Measurements from ENCODE around the gene ST7. TPM values are rescaled to one million over a fixed set of nuclear protein-coding genes. Genes with fewer than 3 reads are reported as not detected.

Gene ST7
- total and polyA plus RNA-seq, 2 donors (not counting 1 experiment from before 2014, with no cell fraction given): 20.0 to 28.6 TPM

- no peak for DNase-seq (ENCODE audit: low read depth in 2 of 2)
- H2AFZ ChIP-seq (ENCODE audit: low read length): no peak overlapping the region
- no peak overlapping the region for H3K9ac ChIP-seq (ENCODE audit: insufficient read depth, low read length)
- H3K27ac ChIP-seq (ENCODE audit: insufficient read depth, low read length): peak overlapping the region; percentile 55
- no peak overlapping the region for H3K4me2 ChIP-seq (ENCODE audit: extremely low read depth, insufficient read depth, low read length)
- H3K4me1 ChIP-seq (ENCODE audit: control insufficient read depth, extremely low read depth, insufficient read depth, low read length): peaks cover 3% of the 10 kb centered on the region
- H4K20me1 ChIP-seq (ENCODE audit: control insufficient read depth, extremely low read depth, insufficient read depth, low read length): no peaks in the 10 kb centered on the region
- H3K27me3 ChIP-seq (ENCODE audit: control insufficient read depth, insufficient read depth, low read length): no peaks in the 10 kb centered on the region
- no peaks in the 10 kb centered on the region for H3K9me3 ChIP-seq (ENCODE audit: control insufficient read depth, insufficient read depth, low read depth, low read length)
- no peak for TF ChIP-seq EZH2 (IDR thresholded peaks at IDR 0.05; ENCODE audit: low read length, missing control alignments)
- TF ChIP-seq, protein P1, sequence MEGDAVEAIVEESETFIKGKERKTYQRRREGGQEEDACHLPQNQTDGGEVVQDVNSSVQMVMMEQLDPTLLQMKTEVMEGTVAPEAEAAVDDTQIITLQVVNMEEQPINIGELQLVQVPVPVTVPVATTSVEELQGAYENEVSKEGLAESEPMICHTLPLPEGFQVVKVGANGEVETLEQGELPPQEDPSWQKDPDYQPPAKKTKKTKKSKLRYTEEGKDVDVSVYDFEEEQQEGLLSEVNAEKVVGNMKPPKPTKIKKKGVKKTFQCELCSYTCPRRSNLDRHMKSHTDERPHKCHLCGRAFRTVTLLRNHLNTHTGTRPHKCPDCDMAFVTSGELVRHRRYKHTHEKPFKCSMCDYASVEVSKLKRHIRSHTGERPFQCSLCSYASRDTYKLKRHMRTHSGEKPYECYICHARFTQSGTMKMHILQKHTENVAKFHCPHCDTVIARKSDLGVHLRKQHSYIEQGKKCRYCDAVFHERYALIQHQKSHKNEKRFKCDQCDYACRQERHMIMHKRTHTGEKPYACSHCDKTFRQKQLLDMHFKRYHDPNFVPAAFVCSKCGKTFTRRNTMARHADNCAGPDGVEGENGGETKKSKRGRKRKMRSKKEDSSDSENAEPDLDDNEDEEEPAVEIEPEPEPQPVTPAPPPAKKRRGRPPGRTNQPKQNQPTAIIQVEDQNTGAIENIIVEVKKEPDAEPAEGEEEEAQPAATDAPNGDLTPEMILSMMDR (conservative IDR thresholded peaks at IDR 0.05 in 1 of 2, IDR thresholded peaks at IDR 0.05 in 1 of 2; ENCODE audit: low read depth in 1 of 2, low read length in 2 of 2): no peak
- no peak overlapping the region for H3K4me3 ChIP-seq (replicated peaks in 1 of 4; ENCODE audit: control extremely low read depth in 1 of 4, insufficient read depth in 1 of 4, low read depth in 3 of 4, low read length in 4 of 4)
- no peaks in the 10 kb centered on the region for H3K79me2 ChIP-seq (ENCODE audit: control insufficient read depth, insufficient read depth, low read length)
- H3K36me3 ChIP-seq (ENCODE audit: control insufficient read depth, insufficient read depth, low read length): no peaks in the 10 kb centered on the region
Observed at GRCh38 chr7:117097860-117098259, 144.6 kb downstream of the ST7 start.

GRCh38 chr7:117098457-117098856 lies 145.2 kb downstream of the ST7 start:
- Histone ChIP-seq H3K27ac (ENCODE audit: insufficient read depth, low read length) (peak overlapping the region; percentile 55), H3K9me3 (ENCODE audit: control insufficient read depth, insufficient read depth, low read depth, low read length) (no peaks in the 10 kb centered on the region), H4K20me1 (ENCODE audit: control insufficient read depth, extremely low read depth, insufficient read depth, low read length) (no peaks in the 10 kb centered on the region), H3K9ac (ENCODE audit: insufficient read depth, low read length) (no peak overlapping the region), H3K36me3 (ENCODE audit: control insufficient read depth, insufficient read depth, low read length) (no peaks in the 10 kb centered on the region), H3K27me3 (ENCODE audit: control insufficient read depth, insufficient read depth, low read length) (no peaks in the 10 kb centered on the region), H3K79me2 (ENCODE audit: control insufficient read depth, insufficient read depth, low read length) (no peaks in the 10 kb centered on the region), H3K4me2 (ENCODE audit: extremely low read depth, insufficient read depth, low read length) (no peak overlapping the region), H2AFZ (ENCODE audit: low read length) (no peak overlapping the region), H3K4me3 (replicated peaks in 1 of 4; ENCODE audit: control extremely low read depth in 1 of 4, insufficient read depth in 1 of 4, low read depth in 3 of 4, low read length in 4 of 4) (no peak overlapping the region), H3K4me1 (ENCODE audit: control insufficient read depth, extremely low read depth, insufficient read depth, low read length) (peaks cover 3% of the 10 kb centered on the region)
- TF ChIP-seq, protein P1 (conservative IDR thresholded peaks at IDR 0.05 in 1 of 2, IDR thresholded peaks at IDR 0.05 in 1 of 2; ENCODE audit: low read depth in 1 of 2, low read length in 2 of 2): no peak
- peak; percentile 95 to 98 for DNase-seq (ENCODE audit: low read depth in 2 of 2)

GRCh38 chr7:117101026-117101425 lies 147.7 kb downstream of the ST7 start:
- H3K9ac ChIP-seq (ENCODE audit: insufficient read depth, low read length): no peak overlapping the region
- no peak overlapping the region for H3K4me3 ChIP-seq (replicated peaks in 1 of 4; ENCODE audit: control extremely low read depth in 1 of 4, insufficient read depth in 1 of 4, low read depth in 3 of 4, low read length in 4 of 4)
- no peak overlapping the region for H3K4me2 ChIP-seq (ENCODE audit: extremely low read depth, insufficient read depth, low read length)
- no peaks in the 10 kb centered on the region for H3K36me3 ChIP-seq (ENCODE audit: control insufficient read depth, insufficient read depth, low read length)
- H3K27me3 ChIP-seq (ENCODE audit: control insufficient read depth, insufficient read depth, low read length): no peaks in the 10 kb centered on the region
- H4K20me1 ChIP-seq (ENCODE audit: control insufficient read depth, extremely low read depth, insufficient read depth, low read length): no peaks in the 10 kb centered on the region
- no peaks in the 10 kb centered on the region for H3K79me2 ChIP-seq (ENCODE audit: control insufficient read depth, insufficient read depth, low read length)
- DNase-seq (ENCODE audit: low read depth in 2 of 2): no peak
- TF ChIP-seq EZH2 (IDR thresholded peaks at IDR 0.05; ENCODE audit: low read length, missing control alignments): no peak
- TF ChIP-seq, protein P1 (conservative IDR thresholded peaks at IDR 0.05 in 1 of 2, IDR thresholded peaks at IDR 0.05 in 1 of 2; ENCODE audit: low read depth in 1 of 2, low read length in 2 of 2): no peak
- H3K27ac ChIP-seq (ENCODE audit: insufficient read depth, low read length): no peak overlapping the region
- H2AFZ ChIP-seq (ENCODE audit: low read length): no peak overlapping the region
- H3K4me1 ChIP-seq (ENCODE audit: control insufficient read depth, extremely low read depth, insufficient read depth, low read length): peaks cover 3% of the 10 kb centered on the region
- H3K9me3 ChIP-seq (ENCODE audit: control insufficient read depth, insufficient read depth, low read depth, low read length): no peaks in the 10 kb centered on the region

Measured in fibroblast of lung (primary cell).